Lung (tissue), 12 donors: ENCODE results near the gene HOXA11. TPM values are rescaled to one million over a fixed set of nuclear protein-coding genes. Genes with fewer than 3 reads are reported as not detected.

Experiments used
- ATAC-seq: fragments of 200-7000 bp; cut with Tn5 transposase; one replicate; pipeline ENCODE4 v1.9.1; 2020; ENCODE audit warnings: moderate number of reproducible peaks; ENCODE audit not compliant: insufficient read depth, low FRiP score
- DNase-seq, 3 donors: peaks; one replicate each; pipeline ENCODE4 v3.0.0-alpha.2; 2013 to 2017
- H3K27ac ChIP-seq, 2 donors: one replicate each; pipeline ENCODE4 v1.5.1; 2013; ENCODE audit warnings: mild to moderate bottlenecking in 2 of 2, moderate library complexity in 2 of 2, control low read depth in 1 of 2, inconsistent platforms in 1 of 2, low read depth in 1 of 2, low read length in 1 of 2
- H3K27me3 ChIP-seq, 3 donors: one replicate each; pipeline ENCODE4 v1.5.1; 2013; ENCODE audit warnings: low read length in 2 of 3; ENCODE audit not compliant: control insufficient read depth in 3 of 3, insufficient read depth in 3 of 3
- H3K36me3 ChIP-seq, 4 donors: one replicate each; pipeline ENCODE4 v1.5.1; 2013; ENCODE audit warnings: low read length in 4 of 4, mild to moderate bottlenecking in 1 of 4, moderate library complexity in 1 of 4; ENCODE audit not compliant: control insufficient read depth in 4 of 4, insufficient read depth in 4 of 4
- H3K4me1 ChIP-seq, 5 donors: one replicate each; pipeline ENCODE4 v1.5.1; 2013; ENCODE audit warnings: low read length in 5 of 5, mild to moderate bottlenecking in 2 of 5, moderate library complexity in 1 of 5; ENCODE audit not compliant: control insufficient read depth in 5 of 5, insufficient read depth in 5 of 5
- H3K4me3 ChIP-seq: one replicate; pipeline ENCODE4 v1.5.1; 2013; ENCODE audit warnings: mild to moderate bottlenecking, control low read depth, moderate library complexity
- H3K9ac ChIP-seq, 2 donors: one replicate each; pipeline ENCODE4 v1.5.1; 2013; ENCODE audit warnings: low read length in 2 of 2, control low read depth in 1 of 2; ENCODE audit not compliant: insufficient read depth in 1 of 2
- H3K9me3 ChIP-seq, 4 donors: one replicate each; pipeline ENCODE4 v1.5.1; 2013; ENCODE audit warnings: low read length in 3 of 4, mild to moderate bottlenecking in 1 of 4, moderate library complexity in 1 of 4; ENCODE audit not compliant: control insufficient read depth in 4 of 4, insufficient read depth in 3 of 4
- CTCF ChIP-seq: IDR thresholded peaks from 2 replicates; pipeline ENCODE4 v1.5.1; 2012; ENCODE audit warnings: mild to moderate bottlenecking; ENCODE audit errors: control extremely low read depth, extremely low read depth
- WGBS, 2 donors: extraction: QIAGEN DNeasy Blood & Tissue Kit; methylation state at CpG; one replicate each; pipeline ENCODE4 v1.1.7; 2013; 5-methylcytosine and 5-hydroxymethylcytosine counted together
- polyA plus RNA-seq, 2 donors: library from polyadenylated mRNA; stranded (reverse); fragments of 200-250 nt; gene quantifications; one replicate each; pipeline ENCODE4 v1.2.1, GENCODE V29; 2013
- total RNA-seq, 2 donors: library from RNA; depleted of rRNA in 1 of 2; stranded (reverse); fragments of >200 nt in 1 of 2; gene quantifications; one replicate each; pipeline ENCODE4 v1.2.1, GENCODE V29; 2014 to 2021
- donor health status: control.
- donor health status: control.
- donor health status: Bipolar disorder and iron deficiency.
- donor health status: healthy.
- donor health status: DM: yes; HTN: yes; CAD: no.

HOXA11 gene
- total and polyA plus RNA-seq, 4 donors: not detected

GRCh38 chr7:27191161-27191731 is 6.2 kb upstream of the HOXA11 start:
- H3K27me3 ChIP-seq: peaks cover 3 to 98% (median 94%) of the 10 kb centered on the region in 3 donors
- WGBS, 2 donors: 29 to 46% methylated on average over 15 of the region's 15 CpGs
- ATAC-seq (no peak), DNase-seq (peak in 1 of 3 donors; percentile 9)
- no peak for TF ChIP-seq CTCF
- no peaks in the 10 kb centered on the region for H3K36me3 ChIP-seq
- peaks cover 0 to 6% (median 0%) of the 10 kb centered on the region in 4 donors for H3K9me3 ChIP-seq
- no peak overlapping the region for H3K27ac ChIP-seq
- no peak overlapping the region for H3K4me3 ChIP-seq
- no peak overlapping the region for H3K9ac ChIP-seq
- peaks cover 0 to 25% (median 10%) of the 10 kb centered on the region in 5 donors for H3K4me1 ChIP-seq

- Histone ChIP-seq H3K9me3 (peaks cover 0 to 9% (median 0%) of the 10 kb centered on the region in 4 donors), H3K36me3 (no peaks in the 10 kb centered on the region), H3K9ac (no peak overlapping the region), H3K27ac (no peak overlapping the region), H3K4me3 (no peak overlapping the region), H3K4me1 (peaks cover 0 to 27% (median 16%) of the 10 kb centered on the region in 5 donors), H3K27me3 (peaks cover 3 to 98% (median 94%) of the 10 kb centered on the region in 3 donors)
- 40 to 46% methylated on average over 7 of the region's 7 CpGs for WGBS, 2 donors
- no peak for TF ChIP-seq CTCF
- peak in 1 of 3 donors; percentile 8 for DNase-seq
- no peak for ATAC-seq
Measured at GRCh38 chr7:27189997-27190748, 5.1 kb upstream of the HOXA11 start.

GRCh38 chr7:27189295-27189996 is 4.4 kb upstream of the HOXA11 start:
- DNase-seq: peak in 1 of 3 donors; percentile 16
- no peak overlapping the region for H3K4me3 ChIP-seq
- no peak overlapping the region for H3K27ac ChIP-seq
- 12 to 18% methylated on average over 22 of the region's 22 CpGs for WGBS, 2 donors
- TF ChIP-seq CTCF: no peak
- peaks cover 0 to 32% (median 16%) of the 10 kb centered on the region in 5 donors for H3K4me1 ChIP-seq
- ATAC-seq: no peak
- peaks cover 0 to 12% (median 0%) of the 10 kb centered on the region in 4 donors for H3K9me3 ChIP-seq
- no peak overlapping the region for H3K9ac ChIP-seq
- H3K27me3 ChIP-seq: peaks cover 3 to 98% (median 93%) of the 10 kb centered on the region in 3 donors
- no peaks in the 10 kb centered on the region for H3K36me3 ChIP-seq
